SK-N-SH (cell line): ENCODE results near the gene TNFRSF12A.

ENCODE experiments used
- CTCF ChIP-seq: fragments of 200-600 bp; sonication (generic); IDR thresholded peaks from 2 replicates; pipeline ENCODE4 v1.6.1; 2017; ENCODE audit warnings: antibody characterized with exemption, mild to moderate bottlenecking, moderate library complexity
- EP300 ChIP-seq, 2 experiments: IDR thresholded peaks; 2 replicates each; pipeline versions ENCODE4 v1.4.0 to v1.6.1; 2012; ENCODE audit warnings: borderline replicate concordance in 1 of 2, low read depth in 1 of 2, low read length in 1 of 2
- EZH2phosphoT487 ChIP-seq: fragments of 200-600 bp; sonication (generic); IDR thresholded peaks from 2 replicates; pipeline ENCODE4 v1.6.1; 2017; ENCODE audit warnings: low read depth, mixed run types, mild to moderate bottlenecking, antibody characterized with exemption, moderate library complexity, borderline replicate concordance
- FOXJ3 ChIP-seq: sonication (generic); formaldehyde crosslinking; IDR thresholded peaks from 2 replicates; pipeline ENCODE4 v1.5.1; 2020; ENCODE audit warnings: mild to moderate bottlenecking, missing genetic modification reagents
- GABPA ChIP-seq: IDR thresholded peaks from 2 replicates; pipeline ENCODE4 v1.4.0; 2012; ENCODE audit warnings: low read depth, mild to moderate bottlenecking
- MXI1 ChIP-seq: IDR thresholded peaks from 2 replicates; pipeline ENCODE4 v1.6.1; 2012; ENCODE audit warnings: mild to moderate bottlenecking, low read depth, low read length, improper control_type of control experiment
- NFIC ChIP-seq: IDR thresholded peaks from 2 replicates; pipeline ENCODE4 v1.4.0; 2012; ENCODE audit warnings: borderline replicate concordance
- POLR2AphosphoS5 ChIP-seq: IDR thresholded peaks from 2 replicates; pipeline ENCODE4 v1.6.1; 2012; ENCODE audit warnings: low read depth, low read length
- RCOR1 ChIP-seq: fragments of 150-350 bp; IDR thresholded peaks from 2 replicates; pipeline ENCODE4 v1.6.1; 2017; ENCODE audit warnings: antibody characterized with exemption, low read length
- RFX5 ChIP-seq: IDR thresholded peaks from 2 replicates; pipeline ENCODE4 v1.6.1; 2012; ENCODE audit warnings: mild to moderate bottlenecking, improper control_type of control experiment, low read length
- SMC3 ChIP-seq: IDR thresholded peaks from 2 replicates; pipeline ENCODE4 v1.6.1; 2012; ENCODE audit warnings: low read depth, low read length, improper control_type of control experiment
- TAF1 ChIP-seq: IDR thresholded peaks from 2 replicates; pipeline ENCODE4 v1.6.1; 2012; ENCODE audit warnings: low read depth, mild to moderate bottlenecking, low read length, moderate library complexity, borderline replicate concordance
- TF ChIP-seq, protein P1 (sequence below): fragments of 150-350 bp; IDR thresholded peaks from 2 replicates; pipeline ENCODE4 v1.6.1; 2016; ENCODE audit warnings: mild to moderate bottlenecking, low read depth, low read length
- TF ChIP-seq, protein P2 (sequence below): IDR thresholded peaks from 2 replicates; pipeline ENCODE4 v1.4.0; 2012; ENCODE audit warnings: low read depth, borderline replicate concordance

- TF ChIP-seq NFIC (no peak), TAF1 (no peak), CTCF (no peak), SMC3 (no peak), EZH2phosphoT487 (no peak), MXI1 (no peak), GABPA (no peak), POLR2AphosphoS5 (no peak), RFX5 (no peak), EP300 (IDR thresholded peaks at IDR 0.05; ENCODE audit: borderline replicate concordance in 1 of 2, low read depth in 1 of 2, low read length in 1 of 2) (no peak), FOXJ3 (no peak), RCOR1 (no peak)
- TF ChIP-seq, protein P1, sequence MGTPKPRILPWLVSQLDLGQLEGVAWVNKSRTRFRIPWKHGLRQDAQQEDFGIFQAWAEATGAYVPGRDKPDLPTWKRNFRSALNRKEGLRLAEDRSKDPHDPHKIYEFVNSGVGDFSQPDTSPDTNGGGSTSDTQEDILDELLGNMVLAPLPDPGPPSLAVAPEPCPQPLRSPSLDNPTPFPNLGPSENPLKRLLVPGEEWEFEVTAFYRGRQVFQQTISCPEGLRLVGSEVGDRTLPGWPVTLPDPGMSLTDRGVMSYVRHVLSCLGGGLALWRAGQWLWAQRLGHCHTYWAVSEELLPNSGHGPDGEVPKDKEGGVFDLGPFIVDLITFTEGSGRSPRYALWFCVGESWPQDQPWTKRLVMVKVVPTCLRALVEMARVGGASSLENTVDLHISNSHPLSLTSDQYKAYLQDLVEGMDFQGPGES = no peak
- TF ChIP-seq, protein P2, sequence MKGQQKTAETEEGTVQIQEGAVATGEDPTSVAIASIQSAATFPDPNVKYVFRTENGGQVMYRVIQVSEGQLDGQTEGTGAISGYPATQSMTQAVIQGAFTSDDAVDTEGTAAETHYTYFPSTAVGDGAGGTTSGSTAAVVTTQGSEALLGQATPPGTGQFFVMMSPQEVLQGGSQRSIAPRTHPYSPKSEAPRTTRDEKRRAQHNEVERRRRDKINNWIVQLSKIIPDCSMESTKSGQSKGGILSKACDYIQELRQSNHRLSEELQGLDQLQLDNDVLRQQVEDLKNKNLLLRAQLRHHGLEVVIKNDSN = no peak
Measured at GRCh38 chr16:2990891-2991290, 29.3 kb upstream of the TNFRSF12A start.
